ENCODE results near the gene NLRX1.

DNA sequence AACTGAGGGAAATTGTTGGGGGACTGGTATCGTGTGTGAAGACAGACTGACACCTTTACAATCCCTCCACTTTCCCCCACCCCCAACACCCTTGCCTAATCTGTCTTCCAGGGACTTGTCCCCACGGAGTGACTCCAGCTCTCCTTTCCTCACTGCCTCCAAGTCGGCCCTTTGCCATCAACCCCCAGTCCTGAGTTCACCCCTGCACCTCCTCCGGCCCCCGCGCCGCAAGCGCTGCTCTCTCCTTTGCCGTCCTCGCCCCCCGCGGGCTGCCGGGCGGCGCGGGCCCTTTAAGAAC, 19.9 kb upstream of the NLRX1 start:
- TF ChIP-seq, protein P1, sequence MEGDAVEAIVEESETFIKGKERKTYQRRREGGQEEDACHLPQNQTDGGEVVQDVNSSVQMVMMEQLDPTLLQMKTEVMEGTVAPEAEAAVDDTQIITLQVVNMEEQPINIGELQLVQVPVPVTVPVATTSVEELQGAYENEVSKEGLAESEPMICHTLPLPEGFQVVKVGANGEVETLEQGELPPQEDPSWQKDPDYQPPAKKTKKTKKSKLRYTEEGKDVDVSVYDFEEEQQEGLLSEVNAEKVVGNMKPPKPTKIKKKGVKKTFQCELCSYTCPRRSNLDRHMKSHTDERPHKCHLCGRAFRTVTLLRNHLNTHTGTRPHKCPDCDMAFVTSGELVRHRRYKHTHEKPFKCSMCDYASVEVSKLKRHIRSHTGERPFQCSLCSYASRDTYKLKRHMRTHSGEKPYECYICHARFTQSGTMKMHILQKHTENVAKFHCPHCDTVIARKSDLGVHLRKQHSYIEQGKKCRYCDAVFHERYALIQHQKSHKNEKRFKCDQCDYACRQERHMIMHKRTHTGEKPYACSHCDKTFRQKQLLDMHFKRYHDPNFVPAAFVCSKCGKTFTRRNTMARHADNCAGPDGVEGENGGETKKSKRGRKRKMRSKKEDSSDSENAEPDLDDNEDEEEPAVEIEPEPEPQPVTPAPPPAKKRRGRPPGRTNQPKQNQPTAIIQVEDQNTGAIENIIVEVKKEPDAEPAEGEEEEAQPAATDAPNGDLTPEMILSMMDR (IDR thresholded peaks at IDR 0.05; ENCODE audit: low read length): no peak
- no peak for TF ChIP-seq EZH2 (IDR thresholded peaks at IDR 0.05; ENCODE audit: borderline replicate concordance, low read length)
